K562 (cell line): ENCODE measurements around the gene ADARB2. TPM values are rescaled to one million over a fixed set of nuclear protein-coding genes. Genes with fewer than 3 reads are reported as not detected.
A peak's percentile ranks its signal among the peaks of the same experiment; 100 is the strongest.

Experiments used
- ATAC-seq: fragments of 200-7000 bp; cut with Tn5 transposase; 3 replicates; pipeline ENCODE4 v1.9.1; 2020; ENCODE audit warnings: moderate library complexity
- BruUV-seq: library from RNA; stranded (reverse); fragments of 400-500 nt; replicated peaks from 2 replicates; lab custom pipeline; 2021; lab: Mats Ljungman, UMichigan
- CTCF ChIA-PET: fragments of 300-600 bp; formaldehyde crosslinking; extraction: SDS; loops from one replicate; lab custom pipeline; 2021; ENCODE audit warnings: low intra/inter-chr PET ratio; lab: Yijun Ruan, JAX
- POLR2A ChIA-PET: fragments of 300-600, 350-650 bp; sonication (Branson Sonifier 250); formaldehyde crosslinking; extraction: SDS; loops from one replicate; lab custom pipeline; 2021; ENCODE audit warnings: antibody characterized with exemption, inconsistent platforms; lab: Yijun Ruan, JAX
- DNase-seq, 4 experiments: peaks; one replicate each; pipeline versions ENCODE4 v3.0.0 to v3.0.0-alpha.2; 2011 to 2018; ENCODE audit warnings: low spot score in 3 of 4, mixed read lengths in 3 of 4; ENCODE audit errors: extremely low read depth in 1 of 4
- FAIRE-seq: peaks from 2 replicates; lab custom pipeline; 2011; peaks lifted over from hg19 to GRCh38; lab: Jason Lieb, UNC
- H2AFZ ChIP-seq: 2 replicates; pipeline ENCODE4 v1.6.0; 2011; ENCODE audit warnings: low read depth, low read length, control low read depth, inconsistent platforms
- H3K27ac ChIP-seq: fragments of 200-600 bp; 3 replicates; pipeline ENCODE4 v1.8.0; 2011; ENCODE audit warnings: low read depth, mild to moderate bottlenecking, control low read depth, inconsistent platforms, low read length, moderate library complexity, mixed read lengths; ENCODE audit errors: extremely low read depth
- H3K27me3 ChIP-seq, 2 experiments: fragments of 300-600 bp in 1 of 2; 2 replicates in 1 of 2; 3 replicates in 1 of 2; pipeline versions ENCODE4 v1.6.0 to v1.8.0; 2011; ENCODE audit warnings: inconsistent platforms in 2 of 2, low read length in 2 of 2, mild to moderate bottlenecking in 1 of 2, mixed read lengths in 1 of 2, moderate library complexity in 1 of 2; ENCODE audit not compliant: control insufficient read depth in 2 of 2, insufficient read depth in 2 of 2
- H3K36me3 ChIP-seq: fragments of 300-600 bp; 3 replicates; pipeline ENCODE4 v1.8.0; 2011; ENCODE audit warnings: mild to moderate bottlenecking, low read length, inconsistent platforms; ENCODE audit not compliant: control insufficient read depth, insufficient read depth
- H3K4me1 ChIP-seq, 2 experiments: fragments of 200-600 bp in 1 of 2; replicated peaks in 1 of 2; 2 replicates in 1 of 2; 3 replicates in 1 of 2; pipeline versions ENCODE4 v1.5.1 to v1.8.0; 2011; ENCODE audit warnings: inconsistent platforms in 2 of 2, low read length in 2 of 2, mild to moderate bottlenecking in 1 of 2, mixed read lengths in 1 of 2, moderate library complexity in 1 of 2; ENCODE audit not compliant: control insufficient read depth in 2 of 2, insufficient read depth in 2 of 2
- H3K4me2 ChIP-seq: 2 replicates; pipeline ENCODE4 v1.6.1; 2011; ENCODE audit warnings: low read length, control low read depth, inconsistent platforms, mixed read lengths; ENCODE audit not compliant: insufficient read depth
- H3K4me3 ChIP-seq: fragments of 200-600 bp; sonication (generic), shearing (Covaris generic); 2 replicates; pipeline ENCODE4 v1.5.1; 2016; ENCODE audit warnings: control low read depth, inconsistent platforms
- H3K79me2 ChIP-seq: fragments of 200-600 bp; 3 replicates; pipeline ENCODE4 v1.8.0; 2011; ENCODE audit warnings: low read length, inconsistent platforms; ENCODE audit not compliant: control insufficient read depth, insufficient read depth
- H3K9ac ChIP-seq, 2 experiments: 2 replicates each; pipeline versions ENCODE4 v1.6.0 to v1.6.1; 2011; ENCODE audit warnings: low read depth in 2 of 2, low read length in 2 of 2, control low read depth in 1 of 2, inconsistent platforms in 1 of 2, mild to moderate bottlenecking in 1 of 2, mixed read lengths in 1 of 2; ENCODE audit not compliant: insufficient read depth in 1 of 2
- H3K9me1 ChIP-seq: one replicate; pipeline ENCODE4 v1.6.0; 2011; ENCODE audit warnings: inconsistent platforms, mild to moderate bottlenecking, low read length, moderate library complexity; ENCODE audit not compliant: control insufficient read depth, insufficient read depth
- H3K9me3 ChIP-seq: replicated peaks from 2 replicates; pipeline ENCODE4 v1.5.1; 2011; ENCODE audit warnings: low read depth, low read length, inconsistent platforms; ENCODE audit not compliant: control insufficient read depth, insufficient read depth
- H4K20me1 ChIP-seq: replicated peaks from 2 replicates; pipeline ENCODE4 v1.6.1; 2011; ENCODE audit warnings: low read length, inconsistent platforms, mixed read lengths; ENCODE audit not compliant: control insufficient read depth, insufficient read depth
- AFF4 ChIP-seq: sonication (generic); formaldehyde crosslinking; IDR thresholded peaks from 2 replicates; pipeline ENCODE4 v1.8.0; 2023; ENCODE audit warnings: mild to moderate bottlenecking, missing genetic modification reagents
- BACH1 ChIP-seq: fragments of 200-800 bp; sonication (Bioruptor generic); IDR thresholded peaks from 2 replicates; pipeline ENCODE4 v1.6.1; 2016; ENCODE audit warnings: missing genetic modification characterization, missing compliant biosample characterization
- BDP1 ChIP-seq: IDR thresholded peaks from 3 replicates; pipeline ENCODE4 v1.6.1; 2011; ENCODE audit not compliant: insufficient read length, insufficient read depth
- CSDE1 ChIP-seq, 2 experiments: fragments of 450-650 bp; IDR thresholded peaks; 2 replicates each; pipeline ENCODE4 v1.6.1; 2016; ENCODE audit warnings: mild to moderate bottlenecking in 1 of 2
- EP400 ChIP-seq: fragments of 450-650 bp; IDR thresholded peaks from 2 replicates; pipeline ENCODE4 v1.6.1; 2017; ENCODE audit warnings: antibody characterized with exemption, mild to moderate bottlenecking, moderate library complexity
- HLTF ChIP-seq: fragments of 450-650 bp; IDR thresholded peaks from 2 replicates; pipeline ENCODE4 v1.6.1; 2016
- SMARCA4 ChIP-seq: fragments of 450-650 bp; IDR thresholded peaks from 2 replicates; pipeline ENCODE4 v1.6.1; 2016
- SMARCE1 ChIP-seq: fragments of 450-650 bp; IDR thresholded peaks from 2 replicates; pipeline ENCODE4 v1.7.1; 2016; ENCODE audit warnings: mild to moderate bottlenecking
- ZNF263 ChIP-seq: sonication (generic); formaldehyde crosslinking; IDR thresholded peaks from 2 replicates; pipeline ENCODE4 v1.8.0; 2022; ENCODE audit warnings: mild to moderate bottlenecking, missing genetic modification reagents, borderline replicate concordance
- ZNF511 ChIP-seq: sonication (generic); formaldehyde crosslinking; IDR thresholded peaks from 2 replicates; pipeline ENCODE4 v1.8.0; 2022; ENCODE audit warnings: mild to moderate bottlenecking, missing genetic modification reagents
- ZNF644 ChIP-seq: fragments of 200-800 bp; sonication (Bioruptor generic); IDR thresholded peaks from 2 replicates; pipeline ENCODE4 v1.6.1; 2016; ENCODE audit warnings: low read depth, missing genetic modification characterization, missing compliant biosample characterization
- ZNF707 ChIP-seq: fragments of 250-450 bp; sonication (Bioruptor Pico); conservative IDR thresholded peaks from 2 replicates; pipeline ENCODE4 v1.8.0; 2022; ENCODE audit warnings: inconsistent platforms, mild to moderate bottlenecking, moderate library complexity
- ZNF76 ChIP-seq: fragments of 250-450 bp; sonication (Bioruptor Pico); IDR thresholded peaks from 2 replicates; pipeline ENCODE4 v1.4.0; 2020; ENCODE audit warnings: mild to moderate bottlenecking, moderate library complexity, borderline replicate concordance
- WGBS: fragments of 100-300 bp; shearing (Covaris generic); methylation state at CpG from one replicate; pipeline ENCODE4 v1.1.6; 2016; ENCODE audit warnings: low coverage, mixed read lengths; ENCODE audit not compliant: insufficient coverage; ENCODE audit errors: missing lambda C conversion rate; 5-methylcytosine and 5-hydroxymethylcytosine counted together
- in situ Hi-C: fragments of 300-500 bp; cut with MboI; formaldehyde crosslinking; loops from 4 replicates; pipeline ENCODE4 v1.15.0; 2018; ENCODE audit warnings: inconsistent platforms, mixed read lengths
- intact Hi-C: fragments of 100-400 bp; cut with micrococcal nuclease; formaldehyde crosslinking; loops from 2 replicates; pipeline ENCODE4 v1.14.2; 2022
- polyA plus RNA-seq, 8 experiments: library from polyadenylated mRNA; depleted of rRNA in 4 of 8; stranded (reverse) in 5 of 8; unstranded in 3 of 8; fragments of >200 nt; fragmentation: Nextera tagmentation in 2 of 8; fragmentation: Illumina TruSeq in 1 of 8; extraction: Ambion mirVana in 2 of 8; extraction: Trizol in 1 of 8; gene quantifications; 2 replicates each; pipeline versions ENCODE4 v1.2.1 to v1.2.3, GENCODE V29; 2011 to 2014; ENCODE audit warnings: inconsistent platforms in 1 of 8, missing spikeins in 1 of 8
- total RNA-seq, 7 experiments: library from RNA; depleted of rRNA in 6 of 7; stranded (reverse); fragments of >200 nt in 6 of 7; fragmentation: Illumina TruSeq in 2 of 7; extraction: Trizol in 2 of 7; gene quantifications; 2 replicates each; pipeline versions ENCODE4 v1.2.1 to v1.2.3, GENCODE V29; 2011 to 2021; ENCODE audit warnings: low replicate concordance in 1 of 7

ADARB2 gene
- total and polyA plus RNA-seq, 9 of the 15 experiments (the other 6 are each of a cell fraction or from before 2014, with no cell fraction given): not detected

GRCh38 chr10:1734288-1734687, 3.0 kb downstream of the ADARB2 start:
- FAIRE-seq: no peak
- BruUV-seq: no TSS peak

GRCh38 chr10:1733720-1734119, 3.6 kb downstream of the ADARB2 start:
- H3K27ac ChIP-seq: no peak overlapping the region
- H4K20me1 ChIP-seq: no peaks in the 10 kb centered on the region
- peaks cover 0 to 6% of the 10 kb centered on the region in 2 experiments; a peak in 1 of 5 replicates for H3K4me1 ChIP-seq
- intact Hi-C loops (no loop called here), in situ Hi-C loops (no loop called here)
- FAIRE-seq (peak; percentile 19), DNase-seq (no peak), ATAC-seq (no peak)
- no peak overlapping the region for H3K4me2 ChIP-seq
- POLR2A ChIA-PET: interaction anchor here (0.6 kb wide), 1 partner anchor 96 kb away, joined by 3 read pairs; no protein-coding TSS in a partner anchor
- CTCF ChIA-PET: no interaction called here
- H3K4me3 ChIP-seq: no peak overlapping the region
- H2AFZ ChIP-seq: no peak overlapping the region
- no peaks in the 10 kb centered on the region for H3K9me1 ChIP-seq
- H3K79me2 ChIP-seq: no peaks in the 10 kb centered on the region
- no peak overlapping the region for H3K9ac ChIP-seq
- peaks cover 20 to 27% of the 10 kb centered on the region in 2 experiments; a peak in 4 of 5 replicates for H3K27me3 ChIP-seq
- BruUV-seq: no TSS peak
- H3K36me3 ChIP-seq: no peaks in the 10 kb centered on the region
- 4% methylated on average over 8 of the region's 8 CpGs for WGBS
- no peaks in the 10 kb centered on the region for H3K9me3 ChIP-seq
- TF ChIP-seq SMARCA4: no peak
- no peak for TF ChIP-seq ZNF644 (tag)
- TF ChIP-seq EP400: no peak
- no peak for TF ChIP-seq ZNF707 (CRISPR knock-in tag)
- no peak for TF ChIP-seq ZNF511 (CRISPR knock-in tag)
- no peak for TF ChIP-seq BACH1 (tag)
- no peak for TF ChIP-seq BDP1
- TF ChIP-seq ZNF263 (CRISPR knock-in tag): no peak
- TF ChIP-seq AFF4: no peak
- TF ChIP-seq HLTF: no peak

More at GRCh38 chr10:1734288-1734687, 3.0 kb downstream of the ADARB2 start:
- no peak overlapping the region for H3K4me2 ChIP-seq
- TF ChIP-seq SMARCE1 (no peak), CSDE1 (IDR thresholded peaks at IDR 0.05) (no peak), ZNF76 (CRISPR knock-in tag) (no peak)
- TF ChIP-seq, all 486 proteins: peak for 0
- WGBS: 0% methylated on average over 3 of the region's 3 CpGs
- Histone ChIP-seq H3K9me1 (no peaks in the 10 kb centered on the region), H3K27me3 (peaks cover 24 to 33% of the 10 kb centered on the region in 2 experiments), H3K9ac (no peak overlapping the region), H4K20me1 (no peaks in the 10 kb centered on the region), H2AFZ (no peak overlapping the region), H3K9me3 (no peaks in the 10 kb centered on the region), H3K79me2 (no peaks in the 10 kb centered on the region), H3K27ac (no peak overlapping the region), H3K4me1 (peaks cover 0 to 6% of the 10 kb centered on the region in 2 experiments; a peak in 1 of 5 replicates), H3K4me3 (no peak overlapping the region), H3K36me3 (no peaks in the 10 kb centered on the region)
- POLR2A ChIA-PET: no interaction called here
- ATAC-seq (no peak), DNase-seq (no peak)
- in situ Hi-C loops (no loop called here), intact Hi-C loops (no loop called here)
- CTCF ChIA-PET: no interaction called here
